GM12878 (cell line): ENCODE results near the gene APOA4. TPM values are rescaled to one million over a fixed set of nuclear protein-coding genes. Genes with fewer than 3 reads are reported as not detected.

Source experiments
- ASH2L ChIP-seq: fragments of 300-600, 200-600 bp; sonication (generic); IDR thresholded peaks from 2 replicates; pipeline ENCODE4 v1.6.1; 2017; ENCODE audit warnings: low read depth, mild to moderate bottlenecking, borderline replicate concordance
- BCL11A ChIP-seq: IDR thresholded peaks from 2 replicates; pipeline ENCODE4 v1.6.1; 2011; ENCODE audit warnings: low read depth, low read length
- EED ChIP-seq: sonication (generic); IDR thresholded peaks from 2 replicates; pipeline ENCODE4 v1.6.1; 2016; ENCODE audit warnings: antibody characterized with exemption, low read depth
- FOXM1 ChIP-seq: IDR thresholded peaks from 2 replicates; pipeline ENCODE4 v1.6.1; 2012; ENCODE audit warnings: low read depth, mild to moderate bottlenecking, inconsistent platforms, low read length, moderate library complexity
- IKZF1 ChIP-seq: fragments of 450-650 bp; conservative IDR thresholded peaks from 2 replicates; pipeline ENCODE4 v1.6.1; 2017; ENCODE audit warnings: antibody characterized with exemption, mild to moderate bottlenecking
- NFXL1 ChIP-seq: fragments of 450-650 bp; IDR thresholded peaks from 2 replicates; pipeline ENCODE4 v1.6.1; 2017; ENCODE audit warnings: antibody characterized with exemption, mild to moderate bottlenecking, borderline replicate concordance
- NR2C2 ChIP-seq: IDR thresholded peaks from 2 replicates; pipeline ENCODE4 v1.6.1; 2011; ENCODE audit warnings: borderline replicate concordance, low read depth; ENCODE audit not compliant: control insufficient read depth, insufficient read length
- RAD51 ChIP-seq: fragments of 450-650 bp; IDR thresholded peaks from 2 replicates; pipeline ENCODE4 v1.6.1; 2016; ENCODE audit warnings: moderate library complexity, mild to moderate bottlenecking, inconsistent platforms
- RFX5 ChIP-seq: IDR thresholded peaks from 2 replicates; pipeline ENCODE4 v1.6.1; 2011; ENCODE audit warnings: low read depth, low read length, improper control_type of control experiment
- STAT1 ChIP-seq: fragments of 450-650 bp; conservative IDR thresholded peaks from 2 replicates; pipeline ENCODE4 v1.6.1; 2014; ENCODE audit warnings: antibody characterized with exemption, mild to moderate bottlenecking
- ZNF24 ChIP-seq: fragments of 450-650 bp; IDR thresholded peaks from 2 replicates; pipeline ENCODE4 v1.6.1; 2017; ENCODE audit warnings: antibody characterized with exemption, mild to moderate bottlenecking
- ZNF274 ChIP-seq: IDR thresholded peaks from one replicate; pipeline ENCODE4 v1.8.0; 2011; ENCODE audit not compliant: insufficient read length, insufficient read depth
- polyA plus RNA-seq, 11 experiments: library from polyadenylated mRNA; depleted of rRNA in 4 of 11; unstranded in 6 of 11; stranded (reverse) in 5 of 11; fragments of >200 nt; fragmentation: Nextera tagmentation in 4 of 11; fragmentation: Illumina TruSeq in 1 of 11; extraction: Ambion mirVana in 4 of 11; extraction: Trizol in 1 of 11; gene quantifications; 1 replicate in 1 of 11; 2 replicates in 10 of 11; pipeline versions ENCODE4 v1.2.1 to v1.2.3, GENCODE V29; 2011 to 2016; ENCODE audit warnings: inconsistent platforms in 2 of 11, missing spikeins in 2 of 11, low read depth in 1 of 11
- total RNA-seq, 4 experiments: library from RNA; depleted of rRNA in 3 of 4; stranded (reverse); fragments of >200 nt in 3 of 4; fragmentation: Illumina TruSeq in 1 of 4; extraction: Trizol in 1 of 4; gene quantifications; 2 replicates each; pipeline versions ENCODE4 v1.2.1 to v1.2.3, GENCODE V29; 2013 to 2021
- TF ChIP-seq, protein P1 (sequence below): fragments of 450-650 bp; IDR thresholded peaks from 2 replicates; pipeline ENCODE4 v1.6.1; 2017; ENCODE audit warnings: mild to moderate bottlenecking, moderate library complexity
- TF ChIP-seq, protein P2 (sequence below): fragments of 450-650 bp; IDR thresholded peaks from 2 replicates; pipeline ENCODE4 v1.6.1; 2016; ENCODE audit warnings: mild to moderate bottlenecking

APOA4 gene
- total and polyA plus RNA-seq, 10 of the 15 experiments (the other 5 are each of a cell fraction or from before 2014, with no cell fraction given) = not detected

GRCh38 chr11:116852261-116853031 lies 29.3 kb upstream of the APOA4 start (continued):
- TF ChIP-seq, protein P1, sequence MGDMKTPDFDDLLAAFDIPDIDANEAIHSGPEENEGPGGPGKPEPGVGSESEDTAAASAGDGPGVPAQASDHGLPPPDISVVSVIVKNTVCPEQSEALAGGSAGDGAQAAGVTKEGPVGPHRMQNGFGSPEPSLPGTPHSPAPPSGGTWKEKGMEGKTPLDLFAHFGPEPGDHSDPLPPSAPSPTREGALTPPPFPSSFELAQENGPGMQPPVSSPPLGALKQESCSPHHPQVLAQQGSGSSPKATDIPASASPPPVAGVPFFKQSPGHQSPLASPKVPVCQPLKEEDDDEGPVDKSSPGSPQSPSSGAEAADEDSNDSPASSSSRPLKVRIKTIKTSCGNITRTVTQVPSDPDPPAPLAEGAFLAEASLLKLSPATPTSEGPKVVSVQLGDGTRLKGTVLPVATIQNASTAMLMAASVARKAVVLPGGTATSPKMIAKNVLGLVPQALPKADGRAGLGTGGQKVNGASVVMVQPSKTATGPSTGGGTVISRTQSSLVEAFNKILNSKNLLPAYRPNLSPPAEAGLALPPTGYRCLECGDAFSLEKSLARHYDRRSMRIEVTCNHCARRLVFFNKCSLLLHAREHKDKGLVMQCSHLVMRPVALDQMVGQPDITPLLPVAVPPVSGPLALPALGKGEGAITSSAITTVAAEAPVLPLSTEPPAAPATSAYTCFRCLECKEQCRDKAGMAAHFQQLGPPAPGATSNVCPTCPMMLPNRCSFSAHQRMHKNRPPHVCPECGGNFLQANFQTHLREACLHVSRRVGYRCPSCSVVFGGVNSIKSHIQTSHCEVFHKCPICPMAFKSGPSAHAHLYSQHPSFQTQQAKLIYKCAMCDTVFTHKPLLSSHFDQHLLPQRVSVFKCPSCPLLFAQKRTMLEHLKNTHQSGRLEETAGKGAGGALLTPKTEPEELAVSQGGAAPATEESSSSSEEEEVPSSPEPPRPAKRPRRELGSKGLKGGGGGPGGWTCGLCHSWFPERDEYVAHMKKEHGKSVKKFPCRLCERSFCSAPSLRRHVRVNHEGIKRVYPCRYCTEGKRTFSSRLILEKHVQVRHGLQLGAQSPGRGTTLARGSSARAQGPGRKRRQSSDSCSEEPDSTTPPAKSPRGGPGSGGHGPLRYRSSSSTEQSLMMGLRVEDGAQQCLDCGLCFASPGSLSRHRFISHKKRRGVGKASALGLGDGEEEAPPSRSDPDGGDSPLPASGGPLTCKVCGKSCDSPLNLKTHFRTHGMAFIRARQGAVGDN = peak; percentile 15; the same call in 1 of the 2 replicates
- no peak for TF ChIP-seq ZNF24
- peak; percentile 42 for TF ChIP-seq EED
- TF ChIP-seq RAD51 = no peak
- TF ChIP-seq ZNF274 = no peak
- no peak for TF ChIP-seq RFX5
- TF ChIP-seq IKZF1 = no peak
- no peak for TF ChIP-seq NR2C2
- TF ChIP-seq ASH2L = no peak
- TF ChIP-seq NFXL1 = no peak
- no peak for TF ChIP-seq STAT1
- TF ChIP-seq FOXM1 = peak; percentile 17; the same call in 1 of the 2 replicates
- no peak for TF ChIP-seq BCL11A
- TF ChIP-seq, protein P2, sequence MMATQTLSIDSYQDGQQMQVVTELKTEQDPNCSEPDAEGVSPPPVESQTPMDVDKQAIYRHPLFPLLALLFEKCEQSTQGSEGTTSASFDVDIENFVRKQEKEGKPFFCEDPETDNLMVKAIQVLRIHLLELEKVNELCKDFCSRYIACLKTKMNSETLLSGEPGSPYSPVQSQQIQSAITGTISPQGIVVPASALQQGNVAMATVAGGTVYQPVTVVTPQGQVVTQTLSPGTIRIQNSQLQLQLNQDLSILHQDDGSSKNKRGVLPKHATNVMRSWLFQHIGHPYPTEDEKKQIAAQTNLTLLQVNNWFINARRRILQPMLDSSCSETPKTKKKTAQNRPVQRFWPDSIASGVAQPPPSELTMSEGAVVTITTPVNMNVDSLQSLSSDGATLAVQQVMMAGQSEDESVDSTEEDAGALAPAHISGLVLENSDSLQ = no peak
- TF ChIP-seq, all 136 proteins: peak for 6
